NCI-H2107 treated with DMSO at 0.1 percent for 48 hours (cell line): Measurements from ENCODE around the gene CASP10.
"Not testable (repeated sequence)": the region's sequence is repeated elsewhere in the genome, so short reads cannot be mapped to it uniquely, and the experiment has no call there.

Experiments used
- DNase-seq: peaks from one replicate; lab custom pipeline; 2025; ENCODE audit not compliant: unreplicated experiment; lab: John Stamatoyannopoulos, UW

Gene CASP10

DNA sequence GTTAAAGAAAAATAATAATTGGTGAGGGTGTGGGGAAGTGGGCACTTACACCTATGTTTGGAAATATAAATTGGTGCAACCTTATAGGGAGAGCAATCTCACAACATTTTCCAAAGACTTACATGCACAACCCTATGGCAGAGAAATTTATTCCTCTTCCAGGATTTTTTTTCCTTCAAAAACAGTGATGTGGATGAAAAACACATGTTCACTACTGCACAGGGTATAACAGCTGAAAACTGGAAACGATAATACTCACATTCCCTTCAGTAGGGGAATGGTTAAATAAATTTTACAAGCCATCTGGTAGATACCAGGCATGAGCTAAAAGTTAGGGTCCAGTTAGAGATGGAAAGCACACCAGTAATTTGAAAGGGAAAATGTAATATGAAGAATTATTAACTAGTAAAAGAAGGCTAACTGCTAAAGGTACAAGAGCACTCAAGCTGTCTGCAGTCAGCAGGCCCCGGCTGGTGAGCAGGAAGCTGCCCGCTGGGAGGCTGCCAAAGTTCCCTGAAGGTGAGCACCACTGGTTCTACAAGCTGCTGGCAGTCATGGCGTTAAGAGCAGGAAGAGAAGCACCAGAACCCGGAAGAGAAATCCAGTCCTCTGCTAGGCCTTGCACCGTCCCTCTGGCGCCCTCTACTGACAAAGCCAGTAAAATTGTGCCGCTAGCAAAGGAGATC, 49.0 kb downstream of the CASP10 start:
- DNase-seq = peak; percentile 92

- DNase-seq = no peak
Observed at GRCh38 chr2:201232467-201232815, 49.5 kb downstream of the CASP10 start.

GRCh38 chr2:201233192-201233811, 50.4 kb downstream of the CASP10 start:
- peak; percentile 97 for DNase-seq

- DNase-seq = no peak
Observed at GRCh38 chr2:201233812-201234662, 51.1 kb downstream of the CASP10 start.

DNA sequence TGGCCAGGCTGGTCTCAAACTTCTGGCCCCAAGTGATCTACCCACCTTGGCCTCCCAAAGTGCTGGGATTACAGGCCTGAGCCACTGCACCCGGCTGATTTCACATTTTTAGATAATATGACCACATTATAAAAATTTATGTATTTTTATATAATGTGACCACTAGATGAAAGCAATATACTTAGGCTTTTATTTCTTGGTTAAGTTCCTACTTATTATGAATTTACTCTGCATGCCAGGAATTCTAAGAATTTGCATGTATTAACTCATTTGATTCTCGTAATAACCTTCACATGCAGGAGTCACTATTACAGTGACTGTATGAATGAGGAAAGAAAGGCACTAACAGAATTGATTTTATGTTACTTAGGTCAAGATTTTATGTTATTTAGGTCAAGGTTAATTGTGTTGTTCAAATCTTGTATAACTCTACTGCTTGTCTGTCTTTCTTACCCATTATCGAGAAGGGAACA, 51.8 kb downstream of the CASP10 start:
- no peak for DNase-seq

DNA sequence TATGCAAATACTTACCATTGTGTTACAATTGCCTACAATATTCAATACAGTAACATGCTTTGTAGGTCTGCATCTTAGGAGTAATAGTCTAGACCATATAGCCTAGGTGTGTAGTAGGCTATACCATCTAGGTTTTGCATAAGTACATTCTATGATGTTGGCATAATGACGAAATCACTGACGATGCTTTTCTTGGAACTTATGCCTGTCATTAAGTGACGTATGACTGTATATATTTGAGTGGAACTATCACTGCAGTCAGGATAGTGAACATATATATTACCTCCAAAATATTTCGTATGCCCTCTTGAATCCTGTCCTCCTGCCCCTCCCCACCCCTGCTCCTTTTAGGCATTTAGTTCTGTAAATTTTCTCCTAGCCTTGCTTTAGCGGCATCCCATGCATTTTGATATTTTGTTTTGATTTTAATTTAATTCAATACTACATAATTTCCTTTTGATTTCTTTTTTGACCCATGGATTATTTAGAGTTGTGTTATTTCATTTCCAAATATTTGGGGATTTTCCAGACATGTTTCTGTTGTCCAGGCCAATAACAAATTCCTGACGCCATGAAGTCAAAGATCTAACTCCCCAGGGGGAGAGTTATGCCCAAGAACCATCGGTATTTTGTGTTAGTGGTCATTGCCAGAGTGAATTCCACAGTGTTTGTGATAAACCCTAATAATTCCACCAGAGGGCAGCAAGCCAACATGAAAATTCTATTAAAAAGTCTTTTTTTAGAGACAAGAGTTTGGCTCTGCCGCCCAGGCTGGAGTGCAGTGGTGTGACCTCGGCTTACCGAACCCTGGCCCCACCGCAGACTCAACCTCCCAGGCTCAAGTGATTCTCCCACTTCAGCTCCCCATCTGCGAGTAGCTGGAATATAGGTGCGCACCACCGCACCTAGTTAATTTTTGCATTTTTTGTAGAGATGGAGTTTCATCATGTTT, 53.2 kb downstream of the CASP10 start:
- peak; percentile 20 for DNase-seq

GRCh38 chr2:201237486-201238123, 54.7 kb downstream of the CASP10 start:
- no peak for DNase-seq

GRCh38 chr2:201239167-201239935, 56.4 kb downstream of the CASP10 start:
- DNase-seq = not testable (repeated sequence)

GRCh38 chr2:201242571-201243277, 59.8 kb downstream of the CASP10 start:
- no peak for DNase-seq

DNA sequence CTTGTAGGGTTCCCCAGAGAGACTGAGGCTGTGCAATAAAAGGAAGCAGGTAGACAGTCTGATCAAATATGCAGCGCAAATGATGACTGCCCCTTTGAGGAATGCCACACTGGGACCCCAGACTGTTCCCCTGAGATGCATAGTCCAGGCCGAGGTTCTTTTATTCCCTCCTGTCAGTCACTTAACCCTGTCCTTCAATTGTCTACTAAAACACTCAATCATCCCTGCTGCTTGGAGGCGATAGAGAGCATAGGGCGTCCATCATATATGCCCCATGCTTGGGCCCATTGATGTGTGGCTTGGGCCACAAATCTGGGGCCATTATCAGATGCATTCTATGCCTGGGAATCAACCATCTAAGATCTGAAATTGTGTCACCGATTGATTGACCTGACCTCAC, 61.9 kb downstream of the CASP10 start:
- DNase-seq = no peak

GRCh38 chr2:201246280-201246679, 63.3 kb downstream of the CASP10 start:
- no peak for DNase-seq

GRCh38 chr2:201248288-201248844, 65.4 kb downstream of the CASP10 start:
- no peak for DNase-seq

DNA sequence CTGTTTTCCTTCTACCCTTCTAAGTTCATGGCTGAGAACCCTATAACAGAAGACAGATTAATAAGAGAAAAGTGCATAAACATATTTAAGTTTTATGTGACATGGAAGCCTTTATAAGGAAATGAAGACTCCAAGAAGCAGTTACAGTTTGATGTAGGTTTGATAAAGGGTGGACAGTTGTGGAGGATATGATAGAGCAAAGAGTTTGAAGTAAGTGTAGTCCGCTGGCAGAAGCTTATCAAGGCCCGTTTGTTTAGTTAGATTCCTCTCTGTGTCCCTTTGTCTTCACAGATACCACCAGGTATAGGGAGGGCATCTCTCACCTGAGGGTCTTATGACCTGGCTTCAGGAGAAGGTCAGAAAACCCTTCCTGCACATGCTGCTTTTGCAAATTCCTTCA, 66.9 kb downstream of the CASP10 start:
- no peak for DNase-seq

DNA sequence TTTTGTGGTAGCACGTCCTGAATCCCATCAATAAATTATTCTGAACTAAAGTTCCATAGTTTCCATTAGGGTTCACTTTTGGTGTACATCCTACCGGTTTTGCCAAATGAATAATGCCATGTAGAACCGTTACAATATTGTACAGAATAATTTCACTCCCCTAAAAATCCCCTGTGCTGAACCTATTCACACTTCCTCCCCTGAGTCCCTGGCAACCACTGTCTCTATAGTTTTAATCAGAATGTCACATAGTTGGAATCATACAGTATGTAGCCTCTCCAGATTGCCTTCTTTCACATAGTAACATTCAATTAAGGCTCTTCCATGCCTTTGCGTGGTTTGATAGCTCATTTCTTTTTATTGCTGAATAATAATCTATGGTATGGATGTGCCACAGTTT, 67.8 kb downstream of the CASP10 start:
- no peak for DNase-seq

DNA sequence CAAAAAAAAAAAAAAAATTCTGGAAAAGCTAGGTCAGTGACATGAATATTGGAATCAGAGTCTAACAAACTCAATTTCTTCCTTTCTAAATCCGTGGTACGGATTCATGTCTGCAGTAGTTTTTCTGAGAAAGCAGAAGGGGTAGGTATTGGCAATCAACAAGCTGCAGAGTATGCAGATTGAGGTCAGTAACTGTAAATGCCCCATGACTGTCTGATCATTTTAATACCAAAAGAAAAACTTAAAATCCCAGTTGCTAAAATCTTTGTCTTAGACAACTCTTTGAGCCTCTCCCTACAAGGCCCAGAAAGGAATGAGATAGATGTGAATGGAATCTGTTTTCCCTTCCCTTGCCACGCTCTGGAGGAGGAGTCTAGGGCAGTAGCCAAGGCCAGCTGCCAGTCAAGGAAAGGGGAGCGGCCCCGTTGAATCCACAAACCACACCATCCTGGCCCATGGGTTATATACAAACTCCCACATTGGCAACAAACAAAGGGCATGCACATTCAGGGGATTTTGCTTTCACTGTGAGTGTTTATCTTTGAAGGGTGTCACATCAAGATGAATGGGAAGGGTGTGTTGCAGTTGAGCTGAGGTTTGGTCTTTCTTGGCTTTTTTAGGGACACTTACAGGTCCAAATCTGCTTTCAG, 71.3 kb downstream of the CASP10 start:
- no peak for DNase-seq

- no peak for DNase-seq
Observed at GRCh38 chr2:201255408-201256033, 72.6 kb downstream of the CASP10 start.

GRCh38 chr2:201256082-201256481, 73.1 kb downstream of the CASP10 start:
- no peak for DNase-seq
